IMR-90 (cell line): Measurements from ENCODE around the gene PSMD12. TPM values are rescaled to one million over a fixed set of nuclear protein-coding genes. Genes with fewer than 3 reads are reported as not detected.

Source experiments
- ATAC-seq: fragments of 200-7000 bp; cut with Tn5 transposase; 2 replicates; pipeline ENCODE4 v1.9.1; 2020; ENCODE audit warnings: low read depth, mild to moderate bottlenecking, moderate library complexity
- BruUV-seq: library from RNA; stranded (reverse); fragments of 400-500 nt; replicated peaks from 2 replicates; lab custom pipeline; 2021; lab: Mats Ljungman, UMichigan
- CTCF ChIA-PET: fragments of 300-600 bp; formaldehyde crosslinking; extraction: SDS; loops from one replicate; lab custom pipeline; 2021; ENCODE audit warnings: antibody characterized with exemption; lab: Yijun Ruan, JAX
- POLR2A ChIA-PET: fragments of 300-600 bp; sonication (Branson Sonifier 250); formaldehyde crosslinking; loops from one replicate; lab custom pipeline; 2022; ENCODE audit warnings: antibody characterized with exemption; ENCODE audit not compliant: unreplicated experiment; lab: Charles Lee
- DNase-seq: peaks from one replicate; pipeline ENCODE4 v3.0.0; 2013
- H2AFZ ChIP-seq: replicated peaks from 2 replicates; pipeline ENCODE3; 2013; ENCODE audit warnings: low read length, mild to moderate bottlenecking; ENCODE audit not compliant: poor library complexity
- H2AK5ac ChIP-seq: 2 replicates; pipeline ENCODE4 v1.6.1; 2013; ENCODE audit warnings: low read depth, low read length, inconsistent platforms
- H2AK9ac ChIP-seq: replicated peaks from 2 replicates; pipeline ENCODE3; 2013; ENCODE audit warnings: mild to moderate bottlenecking, low read depth, low read length, moderate library complexity; ENCODE audit not compliant: poor library complexity
- H2BK120ac ChIP-seq: 2 replicates; pipeline ENCODE4 v1.6.1; 2013; ENCODE audit warnings: low read depth, low read length, inconsistent platforms
- H2BK15ac ChIP-seq: 3 replicates; pipeline ENCODE4 v1.6.1; 2013; ENCODE audit warnings: low read depth, low read length, inconsistent platforms
- H2BK20ac ChIP-seq: 2 replicates; pipeline ENCODE4 v1.6.1; 2013; ENCODE audit warnings: low read depth, mild to moderate bottlenecking, inconsistent platforms, low read length, moderate library complexity
- H2BK5ac ChIP-seq: 2 replicates; pipeline ENCODE4 v1.6.1; 2013; ENCODE audit warnings: mild to moderate bottlenecking, low read depth, low read length, inconsistent platforms; ENCODE audit not compliant: poor library complexity, severe bottlenecking
- H3K14ac ChIP-seq: replicated peaks from 2 replicates; pipeline ENCODE4 v1.6.1; 2013; ENCODE audit warnings: low read depth, low read length, inconsistent platforms
- H3K18ac ChIP-seq: 2 replicates; pipeline ENCODE4 v1.6.1; 2013; ENCODE audit warnings: low read depth, low read length, control low read depth
- H3K23ac ChIP-seq: 2 replicates; pipeline ENCODE4 v1.6.1; 2013; ENCODE audit warnings: low read depth, low read length, inconsistent platforms
- H3K27ac ChIP-seq: 2 replicates; pipeline ENCODE4 v1.5.1; 2013; ENCODE audit warnings: mild to moderate bottlenecking, control low read depth, low read length; ENCODE audit not compliant: insufficient read depth
- H3K27me3 ChIP-seq: 2 replicates; pipeline ENCODE4 v1.6.1; 2013; ENCODE audit warnings: low read length; ENCODE audit not compliant: control insufficient read depth, insufficient read depth
- H3K36me3 ChIP-seq: 2 replicates; pipeline ENCODE4 v1.6.1; 2013; ENCODE audit warnings: low read length, mixed read lengths; ENCODE audit not compliant: control insufficient read depth, insufficient read depth
- H3K4ac ChIP-seq: 2 replicates; pipeline ENCODE4 v1.6.1; 2013; ENCODE audit warnings: low read depth, low read length, inconsistent platforms
- H3K4me1 ChIP-seq: 2 replicates; pipeline ENCODE4 v1.6.1; 2013; ENCODE audit warnings: low read length, mixed read lengths; ENCODE audit not compliant: control insufficient read depth, insufficient read depth
- H3K4me2 ChIP-seq: 2 replicates; pipeline ENCODE4 v1.6.1; 2013; ENCODE audit warnings: low read depth, mild to moderate bottlenecking, control low read depth, low read length, moderate library complexity
- H3K4me3 ChIP-seq: 2 replicates; pipeline ENCODE4 v1.5.1; 2013; ENCODE audit warnings: low read depth, mild to moderate bottlenecking, control low read depth, low read length, moderate library complexity; ENCODE audit not compliant: insufficient read depth
- H3K56ac ChIP-seq: 2 replicates; pipeline ENCODE4 v1.6.1; 2013; ENCODE audit warnings: low read length, inconsistent platforms; ENCODE audit not compliant: insufficient read depth; ENCODE audit errors: extremely low read depth
- H3K79me1 ChIP-seq, 2 experiments: 2 replicates each; pipeline ENCODE4 v1.6.1; 2013; ENCODE audit warnings: low read length in 2 of 2, inconsistent platforms in 1 of 2, low read depth in 1 of 2
- H3K9ac ChIP-seq: 2 replicates; pipeline ENCODE4 v1.6.1; 2013; ENCODE audit warnings: low read depth, low read length, control low read depth
- H3K9me1 ChIP-seq: 2 replicates; pipeline ENCODE4 v1.6.1; 2013; ENCODE audit warnings: low read length, inconsistent platforms; ENCODE audit not compliant: insufficient read depth
- H3K9me3 ChIP-seq: 2 replicates; pipeline ENCODE4 v1.6.1; 2013; ENCODE audit warnings: low read length; ENCODE audit not compliant: control insufficient read depth, insufficient read depth
- H4K20me1 ChIP-seq: 2 replicates; pipeline ENCODE4 v1.6.1; 2013; ENCODE audit warnings: low read length, inconsistent platforms; ENCODE audit not compliant: insufficient read depth
- H4K5ac ChIP-seq: 2 replicates; pipeline ENCODE4 v1.6.1; 2013; ENCODE audit warnings: mild to moderate bottlenecking, low read depth, low read length, control low read depth
- H4K8ac ChIP-seq, 2 experiments: 2 replicates each; pipeline ENCODE4 v1.6.1; 2013; ENCODE audit warnings: low read depth in 2 of 2, low read length in 2 of 2, control low read depth in 1 of 2, inconsistent platforms in 1 of 2
- H4K91ac ChIP-seq: 2 replicates; pipeline ENCODE4 v1.6.1; 2013; ENCODE audit warnings: low read depth, low read length, inconsistent platforms; ENCODE audit not compliant: insufficient read depth
- BHLHE40 ChIP-seq: fragments of 150-350 bp; IDR thresholded peaks from 2 replicates; pipeline ENCODE4 v1.6.1; 2016; ENCODE audit warnings: mild to moderate bottlenecking, low read depth, low read length
- CEBPB ChIP-seq: IDR thresholded peaks from 2 replicates; pipeline ENCODE4 v1.6.1; 2012; ENCODE audit warnings: low read depth, low read length, improper control_type of control experiment
- CHD1 ChIP-seq: IDR thresholded peaks from 2 replicates; pipeline ENCODE4 v1.6.1; 2012; ENCODE audit warnings: low read depth, low read length, improper control_type of control experiment
- FOS ChIP-seq: fragments of 150-350 bp; IDR thresholded peaks from 2 replicates; pipeline ENCODE4 v1.6.1; 2016; ENCODE audit warnings: low read depth, low read length
- MAFK ChIP-seq: IDR thresholded peaks from 2 replicates; pipeline ENCODE4 v1.6.1; 2012; ENCODE audit warnings: low read depth, low read length, improper control_type of control experiment
- MAZ ChIP-seq: IDR thresholded peaks from 2 replicates; pipeline ENCODE4 v1.6.1; 2012; ENCODE audit warnings: low read depth, mild to moderate bottlenecking, low read length, improper control_type of control experiment, moderate library complexity, borderline replicate concordance
- NFE2L2 ChIP-seq: fragments of 150-350 bp; IDR thresholded peaks from 2 replicates; pipeline ENCODE4 v1.6.1; 2016; ENCODE audit warnings: low read depth, mild to moderate bottlenecking, low read length
- POLR2A ChIP-seq: IDR thresholded peaks from 2 replicates; pipeline ENCODE4 v1.6.1; 2012; ENCODE audit warnings: mild to moderate bottlenecking, low read depth, low read length
- RAD21 ChIP-seq: IDR thresholded peaks from 2 replicates; pipeline ENCODE4 v1.6.1; 2012; ENCODE audit warnings: low read length, improper control_type of control experiment
- RFX5 ChIP-seq: IDR thresholded peaks from 2 replicates; pipeline ENCODE4 v1.8.0; 2012; ENCODE audit warnings: low read depth, mild to moderate bottlenecking, low read length, moderate library complexity
- SMC3 ChIP-seq: fragments of 150-350 bp; IDR thresholded peaks from 2 replicates; pipeline ENCODE4 v1.6.1; 2016; ENCODE audit warnings: low read depth, mild to moderate bottlenecking, antibody characterized with exemption, low read length, moderate library complexity
- WGBS, 2 experiments: methylation state at CpG; one replicate each; pipeline versions ENCODE4 v1.1.5 to v1.1.7; 2013; ENCODE audit warnings: missing lambda C conversion rate in 2 of 2; ENCODE audit not compliant: insufficient read length in 1 of 2; ENCODE audit errors: extremely low coverage in 2 of 2; 5-methylcytosine and 5-hydroxymethylcytosine counted together
- dilution Hi-C: fragments of 300-500 bp; cut with HindIII; formaldehyde crosslinking; loops from one replicate; pipeline ENCODE4 v1.14.3; 2018; ENCODE audit warnings: low sequenced_read_pairs; ENCODE audit not compliant: unreplicated experiment
- in situ Hi-C: fragments of 300-500 bp; cut with MboI; formaldehyde crosslinking; loops from 3 replicates; pipeline ENCODE4 v1.14.3; 2019; ENCODE audit warnings: low sequenced_read_pairs, inconsistent platforms, mixed read lengths
- intact Hi-C: fragments of 100-400 bp; cut with micrococcal nuclease; formaldehyde crosslinking; loops from 2 replicates; pipeline ENCODE4 v1.10.0; 2022
- polyA plus RNA-seq, 3 experiments: library from polyadenylated mRNA; depleted of rRNA; stranded (reverse); fragments of >200 nt; gene quantifications; 2 replicates each; pipeline ENCODE4 v1.2.3, GENCODE V29; 2012; ENCODE audit warnings: low replicate concordance in 1 of 3
- total RNA-seq: library from RNA; depleted of rRNA; stranded (reverse); fragments of >200 nt; gene quantifications from 2 replicates; pipeline ENCODE4 v1.2.3, GENCODE V29; 2012
- TF ChIP-seq, protein P1 (sequence below): fragments of 150-350 bp; IDR thresholded peaks from 2 replicates; pipeline ENCODE4 v1.6.1; 2017; ENCODE audit warnings: mild to moderate bottlenecking, antibody characterized with exemption, low read length, low read depth
- TF ChIP-seq, protein P2 (sequence below): fragments of 150-350 bp; IDR thresholded peaks from 2 replicates; pipeline ENCODE4 v1.6.1; 2016; ENCODE audit warnings: low read depth, mild to moderate bottlenecking, low read length, moderate library complexity, borderline replicate concordance
- TF ChIP-seq, protein P3 (sequence below): conservative IDR thresholded peaks from 2 replicates; pipeline ENCODE4 v1.5.1; 2012; ENCODE audit warnings: mild to moderate bottlenecking, low read depth, low read length, improper control_type of control experiment

PSMD12 gene
- total and polyA plus RNA-seq, 2 of the 4 experiments (the other 2 are of a cell fraction): 17.9 to 39.7 TPM

DNA sequence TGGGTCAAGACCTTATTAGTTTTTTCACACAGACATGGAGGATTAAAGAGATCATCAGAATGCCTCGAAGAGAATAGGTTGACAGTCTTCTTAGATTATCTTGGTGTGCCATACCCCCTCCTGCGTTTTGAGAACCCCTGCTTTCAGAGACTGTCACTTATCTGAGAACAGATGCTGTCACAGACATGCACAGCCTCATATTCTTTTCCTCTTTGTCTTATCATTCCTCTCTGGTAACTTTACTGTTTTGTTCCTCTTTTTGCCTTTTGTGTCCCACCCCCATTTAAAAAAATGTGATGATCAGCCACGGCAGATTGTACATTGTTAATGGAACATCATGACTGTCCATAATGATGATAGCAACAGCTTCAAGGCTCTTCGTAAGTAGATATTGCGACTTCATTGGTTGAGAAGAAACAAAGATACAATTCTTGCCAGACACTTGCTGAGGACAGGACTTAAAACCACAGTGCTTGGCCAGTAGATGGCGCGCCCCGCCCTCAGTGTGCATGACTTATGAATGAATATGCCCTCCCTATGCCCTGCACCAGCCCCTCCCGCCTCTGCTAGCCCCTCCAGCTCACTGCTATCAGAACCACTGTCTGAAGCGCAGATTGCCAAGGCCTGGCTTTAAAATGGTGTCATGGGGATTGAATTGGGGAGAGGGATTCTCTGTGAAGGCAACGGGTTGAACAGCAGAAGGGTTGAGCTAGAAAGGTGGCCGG, 8.1 kb upstream of the PSMD12 start:
- Histone ChIP-seq H3K9ac (no peak overlapping the region), H3K36me3 (no peaks in the 10 kb centered on the region), H3K4me2 (no peak overlapping the region), H3K27me3 (no peaks in the 10 kb centered on the region), H4K91ac (no peak overlapping the region), H4K5ac (no peak overlapping the region), H3K56ac (no peak overlapping the region), H3K23ac (no peak overlapping the region), H2AK5ac (no peak overlapping the region), H4K20me1 (no peaks in the 10 kb centered on the region), H3K4me3 (no peak overlapping the region), H2BK20ac (no peak overlapping the region), H2AK9ac (peak overlapping the region; percentile 77), H3K27ac (no peak overlapping the region), H2BK5ac (no peak overlapping the region), H3K18ac (no peak overlapping the region), H2BK15ac (no peak overlapping the region), H3K9me1 (peaks cover 6% of the 10 kb centered on the region; the same call in 1 of the 2 replicates), H3K9me3 (no peaks in the 10 kb centered on the region), H3K4ac (0 out of 2 replicates have a peak overlapping the region, but pooled peaks have one; percentile 15), H3K79me1 (peaks cover 4 to 11% of the 10 kb centered on the region in 2 experiments), H4K8ac (no peak overlapping the region), H3K14ac (no peak overlapping the region), H3K4me1 (peaks cover 7% of the 10 kb centered on the region), H2BK120ac (no peak overlapping the region), H2AFZ (peak overlapping the region; percentile 88)
- dilution Hi-C loops (no loop called here), intact Hi-C loops (loop anchor here (1.0 kb wide), 1 partner anchor 315 kb away; no protein-coding TSS in a partner anchor), in situ Hi-C loops (loop anchor here (5.0 kb wide), 1 partner anchor 313 kb away; no protein-coding TSS in a partner anchor)
- DNase-seq (peak; percentile 83), ATAC-seq (peak; percentile 32)
- CTCF ChIA-PET: interaction anchor here (0.6 to 2.1 kb wide), 6 partner anchors 116 to 312 kb away, joined by 3 to 9 read pairs (median 3); no protein-coding TSS in a partner anchor
- WGBS, 2 experiments: 40% methylated on average over 1 of the region's 12 CpGs; no CpG with 5 or more reads in 1 of the 2 experiments
- BruUV-seq: no TSS peak
- POLR2A ChIA-PET: no interaction called here
- TF ChIP-seq SMC3 (peak; percentile 82), RAD21 (peak; percentile 91), FOS (no peak), RFX5 (no peak), CEBPB (no peak), CHD1 (no peak), BHLHE40 (no peak), MAFK (no peak), NFE2L2 (no peak), MAZ (peak; percentile 68), POLR2A (0 out of 2 replicates have a peak, but pooled peaks have one; percentile 34)
- TF ChIP-seq, protein P1, sequence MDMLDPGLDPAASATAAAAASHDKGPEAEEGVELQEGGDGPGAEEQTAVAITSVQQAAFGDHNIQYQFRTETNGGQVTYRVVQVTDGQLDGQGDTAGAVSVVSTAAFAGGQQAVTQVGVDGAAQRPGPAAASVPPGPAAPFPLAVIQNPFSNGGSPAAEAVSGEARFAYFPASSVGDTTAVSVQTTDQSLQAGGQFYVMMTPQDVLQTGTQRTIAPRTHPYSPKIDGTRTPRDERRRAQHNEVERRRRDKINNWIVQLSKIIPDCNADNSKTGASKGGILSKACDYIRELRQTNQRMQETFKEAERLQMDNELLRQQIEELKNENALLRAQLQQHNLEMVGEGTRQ: no peak
- TF ChIP-seq, protein P2, sequence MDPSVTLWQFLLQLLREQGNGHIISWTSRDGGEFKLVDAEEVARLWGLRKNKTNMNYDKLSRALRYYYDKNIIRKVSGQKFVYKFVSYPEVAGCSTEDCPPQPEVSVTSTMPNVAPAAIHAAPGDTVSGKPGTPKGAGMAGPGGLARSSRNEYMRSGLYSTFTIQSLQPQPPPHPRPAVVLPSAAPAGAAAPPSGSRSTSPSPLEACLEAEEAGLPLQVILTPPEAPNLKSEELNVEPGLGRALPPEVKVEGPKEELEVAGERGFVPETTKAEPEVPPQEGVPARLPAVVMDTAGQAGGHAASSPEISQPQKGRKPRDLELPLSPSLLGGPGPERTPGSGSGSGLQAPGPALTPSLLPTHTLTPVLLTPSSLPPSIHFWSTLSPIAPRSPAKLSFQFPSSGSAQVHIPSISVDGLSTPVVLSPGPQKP: no peak
- TF ChIP-seq, protein P3, sequence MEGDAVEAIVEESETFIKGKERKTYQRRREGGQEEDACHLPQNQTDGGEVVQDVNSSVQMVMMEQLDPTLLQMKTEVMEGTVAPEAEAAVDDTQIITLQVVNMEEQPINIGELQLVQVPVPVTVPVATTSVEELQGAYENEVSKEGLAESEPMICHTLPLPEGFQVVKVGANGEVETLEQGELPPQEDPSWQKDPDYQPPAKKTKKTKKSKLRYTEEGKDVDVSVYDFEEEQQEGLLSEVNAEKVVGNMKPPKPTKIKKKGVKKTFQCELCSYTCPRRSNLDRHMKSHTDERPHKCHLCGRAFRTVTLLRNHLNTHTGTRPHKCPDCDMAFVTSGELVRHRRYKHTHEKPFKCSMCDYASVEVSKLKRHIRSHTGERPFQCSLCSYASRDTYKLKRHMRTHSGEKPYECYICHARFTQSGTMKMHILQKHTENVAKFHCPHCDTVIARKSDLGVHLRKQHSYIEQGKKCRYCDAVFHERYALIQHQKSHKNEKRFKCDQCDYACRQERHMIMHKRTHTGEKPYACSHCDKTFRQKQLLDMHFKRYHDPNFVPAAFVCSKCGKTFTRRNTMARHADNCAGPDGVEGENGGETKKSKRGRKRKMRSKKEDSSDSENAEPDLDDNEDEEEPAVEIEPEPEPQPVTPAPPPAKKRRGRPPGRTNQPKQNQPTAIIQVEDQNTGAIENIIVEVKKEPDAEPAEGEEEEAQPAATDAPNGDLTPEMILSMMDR: peak; percentile 94
